Left lobe of liver (tissue), 2 donors: ENCODE results near the gene CTNNBL1. TPM values are rescaled to one million over a fixed set of nuclear protein-coding genes. Genes with fewer than 3 reads are reported as not detected.

Source experiments
- ATAC-seq: fragments of 200-7000 bp; cut with Tn5 transposase; one replicate; pipeline ENCODE4 v1.9.1; 2020; ENCODE audit warnings: mild to moderate bottlenecking, moderate library complexity
- DNase-seq: peaks from one replicate; pipeline ENCODE4 v3.0.0-alpha.2; 2020; ENCODE audit warnings: low spot score
- total RNA-seq: library from RNA; stranded (reverse); gene quantifications from one replicate; pipeline ENCODE4 v1.2.1, GENCODE V29; 2021
- donor health status: DM: no; HTN: no; CAD: no; lungs with moderate emphysema.
- donor health status: DM: no; HTN: yes; CAD: no.

Gene CTNNBL1
- total RNA-seq, 1 donor from 2014 or later: 41.4 TPM

GRCh38 chr20:37773291-37773826, 79.5 kb downstream of the CTNNBL1 start:
- DNase-seq (no peak), ATAC-seq (peak; percentile 31)

GRCh38 chr20:37774156-37774555, 80.3 kb downstream of the CTNNBL1 start:
- DNase-seq (no peak), ATAC-seq (peak; percentile 63)

GRCh38 chr20:37775200-37775599, 81.4 kb downstream of the CTNNBL1 start:
- no peak for ATAC-seq
- DNase-seq: no peak

GRCh38 chr20:37776049-37776448, 82.2 kb downstream of the CTNNBL1 start:
- DNase-seq: no peak
- ATAC-seq: no peak

- DNase-seq (no peak), ATAC-seq (no peak)
Measured at GRCh38 chr20:37776526-37776925, 82.7 kb downstream of the CTNNBL1 start.

GRCh38 chr20:37777012-37777950, 83.5 kb downstream of the CTNNBL1 start:
- DNase-seq (no peak), ATAC-seq (no peak)

GRCh38 chr20:37777988-37778659, 84.3 kb downstream of the CTNNBL1 start:
- ATAC-seq (no peak), DNase-seq (no peak)

GRCh38 chr20:37781626-37782025, 87.8 kb downstream of the CTNNBL1 start:
- ATAC-seq (peak; percentile 39), DNase-seq (no peak)

GRCh38 chr20:37786043-37786442, 92.2 kb downstream of the CTNNBL1 start:
- DNase-seq (no peak), ATAC-seq (peak; percentile 39)

- ATAC-seq (no peak), DNase-seq (no peak)
Measured at GRCh38 chr20:37789408-37789807, 95.6 kb downstream of the CTNNBL1 start.

- no peak for DNase-seq
- no peak for ATAC-seq
Measured at GRCh38 chr20:37790900-37791299, 97.1 kb downstream of the CTNNBL1 start.

- ATAC-seq (peak; percentile 67), DNase-seq (no peak)
Measured at GRCh38 chr20:37796121-37796520, 102.3 kb downstream of the CTNNBL1 start.

- ATAC-seq (no peak), DNase-seq (no peak)
Measured at GRCh38 chr20:37796733-37797132, 102.9 kb downstream of the CTNNBL1 start.

GRCh38 chr20:37797669-37798175, 103.9 kb downstream of the CTNNBL1 start:
- ATAC-seq (peak; percentile 9), DNase-seq (no peak)

GRCh38 chr20:37798312-37798711, 104.5 kb downstream of the CTNNBL1 start:
- peak; percentile 53 for DNase-seq
- peak; percentile 82 for ATAC-seq

- DNase-seq: no peak
- no peak for ATAC-seq
Measured at GRCh38 chr20:37800618-37801017, 106.8 kb downstream of the CTNNBL1 start.

GRCh38 chr20:37801921-37802320, 108.1 kb downstream of the CTNNBL1 start:
- DNase-seq (no peak), ATAC-seq (no peak)

- ATAC-seq (no peak), DNase-seq (no peak)
Measured at GRCh38 chr20:37803438-37804307, 109.8 kb downstream of the CTNNBL1 start.

GRCh38 chr20:37804584-37805566, 111.0 kb downstream of the CTNNBL1 start:
- ATAC-seq: peak; percentile 53
- no peak for DNase-seq
